ENCODE data around the gene TMEM123.

- TF ChIP-seq EZH2 (IDR thresholded peaks at IDR 0.05; ENCODE audit: borderline replicate concordance, low read depth, low read length, severe bottlenecking) (no peak), CTCF (IDR thresholded peaks at IDR 0.05; ENCODE audit: extremely low read depth in 1 of 2, insufficient read depth in 1 of 2, low read depth in 1 of 2, low read length in 2 of 2) (no peak), POLR2AphosphoS5 (IDR thresholded peaks at IDR 0.05; ENCODE audit: insufficient read depth, low read depth, low read length) (no peak), POLR2A (IDR thresholded peaks at IDR 0.05; ENCODE audit: low read depth, low read length) (no peak), JUN (IDR thresholded peaks at IDR 0.05; ENCODE audit: borderline replicate concordance, insufficient read depth, insufficient read length, low read depth) (no peak), MYC (IDR thresholded peaks at IDR 0.05; ENCODE audit: low read depth, low read length) (no peak), FOS (IDR thresholded peaks at IDR 0.05; ENCODE audit: borderline replicate concordance, insufficient read depth, low read length) (no peak), GATA2 (IDR thresholded peaks at IDR 0.05; ENCODE audit: insufficient read depth, insufficient read length, low read depth, low read length) (no peak)
These were observed 21.2 kb downstream of the TMEM123 start for GRCh38 chr11:102431404-102431803.
